LNCAP (cell line): Measurements from ENCODE around the gene KCNE4.

Experiments
- CTCF ChIP-seq: fragments of 450-650 bp; IDR thresholded peaks from 2 replicates; pipeline ENCODE4 v1.5.1; 2017; ENCODE audit warnings: mild to moderate bottlenecking

The KCNE4 gene

GRCh38 chr2:223101340-223102039, 49.5 kb downstream of the KCNE4 start:
- TF ChIP-seq CTCF, result peak; percentile 60

GRCh38 chr2:223102040-223102400, 50.0 kb downstream of the KCNE4 start:
- 0 out of 2 replicates have a peak, but pooled peaks have one; percentile 27 for TF ChIP-seq CTCF

GRCh38 chr2:223102450-223102849, 50.5 kb downstream of the KCNE4 start:
- TF ChIP-seq CTCF, result no peak

- no peak for TF ChIP-seq CTCF
Measured at GRCh38 chr2:223104336-223105132, 52.5 kb downstream of the KCNE4 start.
